HG03139 (cell line): Measurements from ENCODE around the gene FCRL5.
"Not testable (repeated sequence)": the region's sequence is repeated elsewhere in the genome, so short reads cannot be mapped to it uniquely, and the experiment has no call there.

Source experiments
- ATAC-seq: cut with Tn5 transposase; IDR thresholded peaks from one replicate; pipeline ENCODE4 v1.9.1; 2021; ENCODE audit not compliant: unreplicated experiment

Gene FCRL5

GRCh38 chr1:157551694-157552693, at the start of gene FCRL5:
FCRL5 (minus strand) TSS chr1:157552515; CDS start chr1:157552362, 153 bp downstream.
- ATAC-seq = peak; percentile 57

- no peak for ATAC-seq
Measured at GRCh38 chr1:157600236-157600635, 47.9 kb upstream of the FCRL5 start.

- peak; percentile 49 for ATAC-seq
Measured at GRCh38 chr1:157597959-157598667, 45.8 kb upstream of the FCRL5 start, which contains the start of gene FCRL4. FCRL4 (minus strand) TSS chr1:157598085; CDS start chr1:157597944, 141 bp downstream.

- peak; percentile 35 for ATAC-seq
Measured at GRCh38 chr1:157596384-157596783, 44.1 kb upstream of the FCRL5 start.

- peak; percentile 67 for ATAC-seq
Measured at GRCh38 chr1:157595356-157595755, 43.0 kb upstream of the FCRL5 start.

- ATAC-seq = no peak
Measured at GRCh38 chr1:157585984-157586383, 33.7 kb upstream of the FCRL5 start.

GRCh38 chr1:157584503-157584902, 32.2 kb upstream of the FCRL5 start:
- ATAC-seq = no peak

GRCh38 chr1:157580828-157581210, 28.5 kb upstream of the FCRL5 start:
- no peak for ATAC-seq

- ATAC-seq = no peak
Measured at GRCh38 chr1:157580179-157580827, 28.0 kb upstream of the FCRL5 start.

- no peak for ATAC-seq
Measured at GRCh38 chr1:157577420-157577819, 25.1 kb upstream of the FCRL5 start.

GRCh38 chr1:157575744-157576143, 23.4 kb upstream of the FCRL5 start:
- peak; percentile 60 for ATAC-seq

GRCh38 chr1:157574836-157575235, 22.5 kb upstream of the FCRL5 start:
- ATAC-seq = no peak

GRCh38 chr1:157566484-157567300, 14.4 kb upstream of the FCRL5 start:
- no peak for ATAC-seq

- ATAC-seq = peak; percentile 69
Measured at GRCh38 chr1:157562515-157562914, 10.2 kb upstream of the FCRL5 start.

GRCh38 chr1:157558119-157558518, 5.8 kb upstream of the FCRL5 start:
- no peak for ATAC-seq

GRCh38 chr1:157548081-157548480, 4.2 kb downstream of the FCRL5 start:
- ATAC-seq = not testable (repeated sequence)

- ATAC-seq = no peak
Measured at GRCh38 chr1:157542676-157543075, 9.6 kb downstream of the FCRL5 start.

GRCh38 chr1:157540852-157541251, 11.5 kb downstream of the FCRL5 start:
- ATAC-seq = no peak

- no peak for ATAC-seq
Measured at GRCh38 chr1:157540160-157540748, 12.1 kb downstream of the FCRL5 start.

- no peak for ATAC-seq
Measured at GRCh38 chr1:157539568-157539967, 12.7 kb downstream of the FCRL5 start.
